NCI-H526 (cell line): ENCODE results near the gene LAMB1.
"Not testable (repeated sequence)": the region's sequence is repeated elsewhere in the genome, so short reads cannot be mapped to it uniquely, and the experiment has no call there.

Experiments used
- DNase-seq, 2 experiments: peaks; one replicate each; lab custom pipeline; 2025; lab: John Stamatoyannopoulos, UW

LAMB1 gene

GRCh38 chr7:107917763-107918651 is 85.0 kb downstream of the LAMB1 start:
- DNase-seq: peak in 1 of 2 experiments; percentile 27

- no peak for DNase-seq
Observed at GRCh38 chr7:107915541-107915940, 87.4 kb downstream of the LAMB1 start.

GRCh38 chr7:107914831-107915230 is 88.1 kb downstream of the LAMB1 start:
- DNase-seq: no peak

GRCh38 chr7:107913851-107914250 is 89.1 kb downstream of the LAMB1 start:
- no peak for DNase-seq

GRCh38 chr7:107911981-107912380 is 91.0 kb downstream of the LAMB1 start:
- DNase-seq: no peak

- no peak for DNase-seq
Observed at GRCh38 chr7:107909445-107909844, 93.5 kb downstream of the LAMB1 start.

- no peak for DNase-seq
Observed at GRCh38 chr7:107907790-107908189, 95.2 kb downstream of the LAMB1 start.

GRCh38 chr7:107902381-107902780 is 100.6 kb downstream of the LAMB1 start:
- DNase-seq: no peak

GRCh38 chr7:107900496-107901015 is 102.4 kb downstream of the LAMB1 start:
- DNase-seq: no peak

- no peak for DNase-seq
Observed at GRCh38 chr7:107898997-107899594, 103.9 kb downstream of the LAMB1 start.

GRCh38 chr7:107892367-107892741 is 110.6 kb downstream of the LAMB1 start:
- DNase-seq: not testable (repeated sequence)

- DNase-seq: peak; percentile 28 to 33
Observed at GRCh38 chr7:107891636-107892366, 111.2 kb downstream of the LAMB1 start.

GRCh38 chr7:107890962-107891635 is 111.9 kb downstream of the LAMB1 start, which contains the start of gene DLD:
Gene DLD (plus strand): TSS chr7:107891183. CDS start chr7:107891251, 68 bp downstream.
- DNase-seq: peak; percentile 83 to 98

- DNase-seq: peak in 1 of 2 experiments; percentile 60
Observed at GRCh38 chr7:107890493-107890961, 112.4 kb downstream of the LAMB1 start.

- DNase-seq: no peak
Observed at GRCh38 chr7:107889992-107890391, 113.0 kb downstream of the LAMB1 start.

- DNase-seq: not testable (repeated sequence)
Observed at GRCh38 chr7:107887827-107888226, 115.1 kb downstream of the LAMB1 start.

GRCh38 chr7:107884066-107884818 is 118.7 kb downstream of the LAMB1 start:
- no peak for DNase-seq

GRCh38 chr7:107882766-107883165 is 120.2 kb downstream of the LAMB1 start:
- no peak for DNase-seq

- DNase-seq: peak in 1 of 2 experiments; percentile 79
Observed at GRCh38 chr7:107879400-107880035, 123.4 kb downstream of the LAMB1 start.

GRCh38 chr7:107878636-107879035 is 124.3 kb downstream of the LAMB1 start:
- DNase-seq: no peak
